ENCODE measurements around the gene TMEM94.
"Not testable (repeated sequence)": the region's sequence is repeated elsewhere in the genome, so short reads cannot be mapped to it uniquely, and the experiment has no call there.

The TMEM94 gene

DNA sequence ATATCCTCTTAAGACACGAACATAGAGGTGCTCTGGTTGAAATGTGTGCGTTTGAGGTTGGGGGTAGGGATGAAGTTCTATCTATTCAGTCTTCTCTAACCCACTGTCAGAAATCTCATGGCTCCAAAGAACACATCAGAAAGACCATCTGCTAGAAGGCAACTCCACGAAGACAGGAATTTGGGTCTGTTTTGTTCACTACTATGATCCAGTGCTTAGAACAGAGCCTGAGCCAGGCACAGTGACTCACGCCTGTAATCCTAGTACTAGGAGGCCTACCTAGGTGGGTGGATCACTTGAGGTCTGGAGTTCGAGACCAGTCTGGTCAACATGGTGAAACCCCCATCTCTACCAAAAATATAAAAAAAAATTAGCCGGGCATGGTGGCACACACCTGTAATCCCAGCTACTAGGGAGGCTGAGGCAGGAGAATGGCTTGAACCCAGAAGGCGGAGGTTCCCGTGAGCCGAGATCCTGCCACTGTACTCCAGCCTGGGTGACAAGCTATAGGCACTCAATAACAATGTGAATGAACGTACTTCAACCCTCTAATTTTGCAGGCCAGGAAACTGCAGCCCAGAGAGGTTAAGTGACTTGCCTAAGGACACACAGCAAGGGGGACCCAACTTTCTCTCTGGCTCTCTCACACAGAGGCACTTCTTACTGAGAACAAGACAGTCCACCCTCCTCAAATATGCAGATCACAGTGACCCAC is 56.6 kb downstream of the TMEM94 start:
- no peak for DNase-seq

DNA sequence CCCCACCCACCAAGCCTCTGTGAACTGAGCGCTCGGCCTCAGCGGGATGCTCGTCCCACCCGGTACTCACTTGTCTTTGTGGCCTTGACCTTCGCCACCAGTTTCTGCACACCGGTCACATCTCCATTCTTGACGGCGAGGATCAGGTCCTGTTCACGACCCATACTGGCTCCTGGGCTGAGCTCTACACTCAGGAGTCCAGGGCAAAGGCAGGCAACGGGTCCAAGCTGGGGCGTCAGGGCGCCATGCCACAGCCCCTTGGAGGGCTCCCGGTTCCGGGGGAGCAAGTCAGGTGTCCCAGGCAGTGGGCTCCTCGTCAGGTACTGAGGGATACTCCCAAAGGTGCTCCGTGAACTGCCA is 57.2 kb downstream of the TMEM94 start:
- no peak for DNase-seq

DNA sequence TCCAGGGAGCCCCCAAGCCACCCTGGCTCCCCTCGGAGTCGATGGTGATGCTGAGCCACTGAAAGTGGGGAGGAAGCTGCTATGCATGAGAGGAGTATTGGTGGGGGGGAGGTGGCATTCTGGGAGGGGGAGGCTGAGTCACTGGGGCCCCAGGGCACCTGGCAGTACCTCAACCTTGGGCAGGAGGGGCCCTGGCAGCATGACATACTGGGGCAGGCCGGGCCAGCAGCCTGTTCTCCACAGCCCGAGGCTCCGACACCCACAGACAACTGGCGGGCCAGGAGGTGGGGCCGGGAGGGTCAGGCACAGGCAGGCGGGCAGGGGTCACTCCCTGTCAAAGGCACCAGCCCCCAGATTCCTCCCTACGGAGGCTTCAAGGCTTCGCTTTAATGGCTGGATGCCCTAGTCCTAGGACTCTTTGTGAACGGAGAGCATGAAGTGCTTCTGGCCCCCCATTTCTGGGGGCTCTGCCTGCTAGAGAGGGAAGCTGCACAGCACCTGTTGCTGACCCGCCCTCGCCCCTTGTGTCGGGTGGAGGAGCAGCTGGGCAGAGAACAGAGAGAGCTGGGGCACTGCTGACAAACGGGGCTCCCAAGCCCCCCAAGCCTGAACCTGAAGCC is 58.0 kb downstream of the TMEM94 start:
- DNase-seq = no peak

DNA sequence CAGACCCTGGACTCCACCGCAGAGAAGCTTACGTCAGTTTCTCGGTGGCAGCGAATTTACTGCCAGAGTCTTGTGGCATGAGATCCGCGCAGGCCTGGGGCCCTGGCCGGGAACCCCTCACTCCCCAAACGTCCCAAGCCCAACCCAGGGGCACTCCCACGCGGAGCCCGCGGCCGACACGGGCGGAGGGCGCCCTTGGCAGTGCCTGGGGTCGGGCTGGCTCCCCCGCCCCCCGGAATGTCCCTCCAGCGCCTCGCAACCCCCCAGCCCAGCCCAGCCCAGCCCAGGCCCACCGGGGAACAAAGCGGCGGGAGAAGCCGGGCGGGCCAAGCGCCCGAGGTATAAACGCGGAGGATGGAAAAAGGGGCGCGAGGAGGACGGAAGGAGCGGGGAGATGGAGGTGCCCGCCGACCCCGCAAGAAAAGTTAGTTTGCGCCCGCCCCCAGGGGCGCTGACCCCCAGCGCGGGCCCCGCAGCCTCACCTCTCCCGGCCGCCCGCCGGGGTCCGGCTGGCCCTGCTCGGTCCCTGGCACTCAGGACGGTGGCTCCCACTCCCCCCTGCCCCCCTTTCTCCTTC is 58.6 kb downstream of the TMEM94 start:
- DNase-seq = no peak

DNA sequence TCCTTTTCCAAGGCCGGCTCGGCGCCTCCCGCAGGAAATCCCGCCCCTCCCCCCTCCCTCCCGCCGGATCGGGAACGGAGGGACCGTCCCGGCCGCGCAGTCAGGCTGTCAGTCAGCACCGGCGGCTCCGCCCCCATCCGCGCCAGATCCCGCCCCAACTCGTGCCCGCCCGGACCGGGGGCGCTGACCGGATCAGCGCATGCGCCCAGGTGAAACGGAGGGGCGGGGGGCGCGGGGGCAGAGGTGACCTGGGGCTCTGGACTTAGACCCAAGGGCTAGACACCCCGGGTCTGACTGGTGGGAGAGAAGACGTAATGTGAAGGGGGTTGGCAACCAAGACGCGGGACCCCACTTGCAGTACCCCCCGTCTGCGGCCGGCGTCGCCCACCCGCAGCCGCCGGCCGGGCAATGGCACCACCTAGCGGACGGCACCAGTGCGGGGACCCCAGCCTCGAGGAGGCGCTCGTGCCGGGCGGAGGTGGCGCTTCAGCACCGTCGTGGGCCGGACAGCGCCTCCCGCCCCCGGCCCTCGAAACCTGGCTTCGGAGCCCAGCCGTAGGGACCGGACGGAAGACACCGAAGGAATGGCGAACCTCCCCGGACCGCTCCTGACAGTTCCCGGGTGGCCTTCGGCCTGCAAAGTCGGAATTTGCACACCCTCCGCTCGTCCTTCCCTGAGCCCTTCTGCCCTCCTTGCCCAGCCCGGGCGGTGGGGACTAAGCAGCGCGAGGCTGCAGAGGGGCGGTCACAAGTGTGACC is 59.2 kb downstream of the TMEM94 start, which contains the start of gene CASKIN2:
Gene CASKIN2, minus strand, starts transcription at position 42 of the 759 bp plus-strand sequence. CDS start 1,733 bp downstream, outside the sequence.
- DNase-seq = peak; percentile 70

DNA sequence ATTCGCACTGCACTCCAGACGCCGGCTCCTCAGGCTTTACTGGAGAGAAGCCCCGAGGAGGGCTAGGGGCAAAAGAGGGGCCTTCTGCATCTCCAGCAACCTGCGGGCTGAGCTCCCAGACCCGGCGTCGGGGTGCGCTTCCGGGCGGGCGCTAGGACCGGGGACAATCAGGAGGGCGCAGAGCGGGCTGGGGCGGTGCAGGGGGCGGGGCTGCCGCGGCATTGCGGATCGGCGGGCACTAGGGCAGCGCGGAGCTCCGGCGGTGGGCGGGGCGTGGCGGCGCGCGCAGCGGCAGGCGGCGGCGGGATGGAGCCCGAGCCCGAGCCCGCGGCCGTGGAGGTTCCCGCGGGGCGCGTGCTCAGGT is 59.8 kb downstream of the TMEM94 start, which contains the start of gene TSEN54:
Gene TSEN54, plus strand, starts transcription at position 274 of the 364 bp plus-strand sequence. Its CDS starts 33 bp downstream, at position 307.
- peak; percentile 87 for DNase-seq

DNA sequence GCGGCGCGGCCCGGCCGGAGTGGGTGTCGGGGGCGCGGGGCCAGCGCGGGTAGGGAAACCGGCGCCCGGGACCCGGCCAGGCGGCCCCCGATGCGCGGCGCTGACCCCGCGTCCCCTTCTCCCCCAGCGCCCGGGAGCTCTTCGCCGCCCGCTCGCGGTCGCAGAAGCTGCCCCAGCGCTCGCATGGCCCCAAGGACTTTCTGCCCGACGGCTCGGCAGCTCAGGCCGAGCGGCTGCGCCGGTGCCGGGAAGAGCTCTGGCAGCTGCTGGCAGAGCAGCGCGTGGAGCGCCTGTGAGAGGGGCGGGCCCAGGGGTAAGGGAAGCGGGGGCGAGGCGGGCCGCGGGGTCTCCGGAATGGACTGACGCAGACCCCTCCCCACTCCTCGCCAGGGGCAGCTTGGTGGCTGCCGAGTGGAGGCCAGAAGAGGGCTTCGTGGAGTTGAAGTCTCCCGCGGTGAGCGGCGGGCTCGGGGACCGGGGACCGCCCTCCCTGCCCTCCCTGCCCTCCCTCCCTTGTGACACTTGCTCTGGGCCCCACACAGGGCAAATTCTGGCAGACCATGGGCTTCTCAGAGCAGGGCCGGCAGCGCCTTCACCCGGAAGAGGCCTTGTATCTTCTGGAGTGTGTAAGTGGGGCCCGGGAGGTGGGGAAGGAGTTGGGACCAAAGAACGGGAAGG is 60.3 kb downstream of the TMEM94 start:
- DNase-seq = peak; percentile 46

DNA sequence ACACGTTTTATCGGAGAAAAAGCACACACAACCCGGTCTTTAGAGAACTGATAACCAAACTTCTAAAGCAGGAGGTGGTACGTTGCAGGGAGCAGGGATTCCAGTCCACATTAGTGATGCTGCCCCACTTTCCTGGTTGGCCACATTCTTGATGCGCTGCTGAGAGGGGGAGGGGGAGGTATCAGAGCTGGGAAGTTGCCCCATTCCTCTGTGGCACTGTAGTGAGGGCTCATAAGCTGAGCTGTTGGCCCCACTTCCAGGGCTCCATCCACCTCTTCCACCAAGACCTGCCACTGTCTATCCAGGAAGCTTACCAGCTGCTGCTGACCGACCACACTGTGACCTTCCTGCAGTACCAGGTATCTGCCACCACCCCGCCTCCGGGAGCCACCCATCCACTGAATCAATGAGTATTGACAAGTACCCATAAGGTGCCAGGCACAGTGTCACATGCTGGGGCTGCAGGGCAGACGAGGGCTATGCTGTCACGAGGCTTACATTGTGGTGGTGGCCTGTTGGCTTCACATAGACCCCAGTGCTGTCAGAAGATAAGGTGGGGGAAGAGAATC is 60.9 kb downstream of the TMEM94 start:
- DNase-seq = no peak

DNA sequence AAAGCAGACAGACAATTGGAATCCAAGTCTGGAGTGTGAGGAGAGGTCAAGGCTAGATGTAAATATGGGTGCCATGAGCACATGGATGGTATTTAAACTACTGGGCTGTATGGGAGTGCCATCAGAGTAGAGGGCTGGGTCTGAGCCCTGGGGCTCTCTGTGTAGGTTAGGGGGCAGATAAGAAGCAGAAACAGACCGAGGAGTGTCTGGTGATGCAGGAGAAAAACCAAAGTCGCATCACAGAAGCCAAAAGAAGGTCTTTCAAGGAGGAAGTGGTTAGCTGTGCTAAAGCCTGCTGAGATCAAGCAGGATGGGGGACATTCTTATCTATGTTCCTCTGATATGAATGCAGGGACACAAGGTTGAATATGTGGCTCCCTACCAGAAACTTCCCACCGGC is 61.8 kb downstream of the TMEM94 start:
- DNase-seq = peak; percentile 83

DNA sequence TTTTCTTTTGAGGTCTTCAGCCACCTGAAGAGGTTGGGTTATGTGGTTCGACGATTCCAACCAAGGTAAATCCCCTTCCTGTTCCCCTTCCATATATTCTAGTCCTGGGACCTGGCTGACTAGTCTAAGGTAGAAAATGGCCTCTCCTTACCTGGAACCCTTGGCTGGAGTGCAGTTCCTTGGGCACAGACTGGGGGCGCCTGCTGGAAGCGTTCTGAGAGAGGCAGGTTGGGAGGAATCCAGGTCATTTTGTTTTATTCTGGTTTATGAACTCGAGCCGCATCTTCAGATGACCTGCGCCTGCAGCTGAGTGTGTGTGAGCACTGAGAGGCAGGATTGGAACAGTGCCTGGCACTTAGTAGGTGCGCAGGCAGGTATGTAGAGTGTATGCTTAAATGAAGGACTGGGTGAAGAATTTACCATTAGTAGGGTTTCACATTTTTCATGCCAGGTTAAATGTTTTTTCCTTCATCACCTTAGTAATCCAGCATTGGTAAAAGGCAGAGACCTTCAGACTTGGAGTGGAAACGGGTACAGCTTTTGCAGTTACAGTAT is 62.6 kb downstream of the TMEM94 start:
- DNase-seq = no peak

DNA sequence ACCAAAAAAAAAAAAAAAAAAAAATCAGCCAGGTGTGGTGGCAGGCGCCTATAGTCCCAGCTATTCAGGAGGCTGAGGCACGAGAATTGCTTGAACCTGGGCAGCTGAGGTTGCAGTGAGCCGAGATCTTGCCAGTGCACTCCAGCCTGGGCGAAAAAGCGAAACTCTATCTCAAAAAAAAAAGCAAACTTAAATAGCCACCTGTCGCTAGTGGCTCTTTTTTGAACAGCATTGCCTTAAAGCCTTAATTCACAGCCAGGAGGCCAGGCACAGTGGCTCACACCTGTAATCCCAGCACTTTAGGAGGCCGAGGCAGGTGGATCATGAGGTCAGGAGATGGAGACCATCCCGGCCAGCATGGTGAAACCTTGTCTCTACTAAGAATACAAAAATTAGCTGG is 64.0 kb downstream of the TMEM94 start:
- DNase-seq = not testable (repeated sequence)

DNA sequence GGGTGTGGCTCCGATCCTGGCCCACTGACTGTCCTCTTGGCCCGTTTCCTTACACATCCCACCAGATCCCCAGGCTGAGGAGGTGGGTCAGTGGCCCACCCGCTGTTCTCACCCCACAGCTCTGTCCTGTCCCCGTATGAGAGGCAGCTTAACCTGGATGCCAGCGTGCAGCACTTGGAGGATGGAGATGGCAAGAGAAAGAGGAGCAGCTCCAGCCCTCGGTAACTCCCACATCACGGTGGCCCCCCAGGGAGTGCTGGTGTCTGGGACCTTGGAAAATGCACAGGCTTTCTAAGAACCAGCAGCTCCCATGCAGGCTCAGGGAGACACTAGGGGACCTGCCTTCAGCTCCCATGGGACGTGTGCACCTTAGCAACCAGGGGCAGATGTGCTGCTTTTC is 64.9 kb downstream of the TMEM94 start:
- DNase-seq = no peak

DNA sequence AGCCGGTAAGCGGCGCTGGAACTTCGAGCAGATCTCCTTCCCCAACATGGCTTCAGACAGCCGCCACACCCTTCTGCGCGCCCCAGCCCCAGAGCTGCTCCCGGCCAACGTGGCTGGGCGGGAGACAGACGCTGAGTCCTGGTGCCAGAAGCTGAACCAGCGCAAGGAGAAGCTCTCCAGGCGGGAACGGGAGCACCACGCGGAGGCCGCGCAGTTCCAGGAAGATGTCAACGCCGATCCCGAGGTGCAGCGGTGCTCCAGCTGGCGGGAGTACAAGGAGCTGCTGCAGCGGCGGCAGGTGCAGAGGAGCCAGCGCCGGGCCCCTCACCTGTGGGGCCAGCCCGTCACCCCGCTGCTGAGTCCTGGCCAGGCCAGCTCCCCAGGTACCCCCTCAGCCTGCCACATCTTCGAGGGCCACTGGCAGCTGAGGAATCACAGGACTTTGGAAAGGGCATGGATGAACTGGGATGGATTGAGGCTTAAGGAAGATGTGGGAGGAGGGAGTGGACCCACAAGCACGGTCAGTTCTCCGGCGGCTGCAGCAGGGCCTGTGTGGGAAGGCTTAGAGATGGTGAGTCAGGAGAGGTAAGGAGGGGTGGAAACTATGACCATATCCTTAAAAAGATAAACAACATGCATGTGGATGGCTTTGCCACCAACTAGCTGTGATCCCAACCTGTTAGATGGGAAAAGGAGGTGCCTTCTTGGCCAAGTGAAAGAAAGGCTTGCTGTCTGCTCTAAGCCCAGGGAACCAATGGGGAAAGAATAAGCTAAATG is 65.7 kb downstream of the TMEM94 start:
- DNase-seq = no peak

DNA sequence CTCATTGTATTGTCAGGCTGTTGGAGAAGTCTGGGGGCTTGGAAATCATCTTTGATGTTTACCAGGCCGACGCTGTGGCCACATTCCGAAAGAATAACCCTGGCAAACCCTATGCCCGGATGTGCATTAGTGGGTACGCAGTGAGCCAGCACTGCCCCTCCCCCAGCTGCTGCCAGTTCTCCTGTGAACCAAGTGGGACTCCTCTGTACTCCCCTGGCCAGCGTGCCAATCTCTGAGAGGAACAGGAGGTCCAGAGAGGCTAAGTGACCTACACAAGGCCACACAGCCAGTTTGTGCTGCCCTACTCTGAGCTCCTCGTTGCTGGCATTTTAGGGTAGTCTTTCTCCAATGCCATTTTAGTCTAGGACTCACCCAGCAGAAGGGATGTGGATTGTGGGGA is 67.2 kb downstream of the TMEM94 start:
- no peak for DNase-seq

DNA sequence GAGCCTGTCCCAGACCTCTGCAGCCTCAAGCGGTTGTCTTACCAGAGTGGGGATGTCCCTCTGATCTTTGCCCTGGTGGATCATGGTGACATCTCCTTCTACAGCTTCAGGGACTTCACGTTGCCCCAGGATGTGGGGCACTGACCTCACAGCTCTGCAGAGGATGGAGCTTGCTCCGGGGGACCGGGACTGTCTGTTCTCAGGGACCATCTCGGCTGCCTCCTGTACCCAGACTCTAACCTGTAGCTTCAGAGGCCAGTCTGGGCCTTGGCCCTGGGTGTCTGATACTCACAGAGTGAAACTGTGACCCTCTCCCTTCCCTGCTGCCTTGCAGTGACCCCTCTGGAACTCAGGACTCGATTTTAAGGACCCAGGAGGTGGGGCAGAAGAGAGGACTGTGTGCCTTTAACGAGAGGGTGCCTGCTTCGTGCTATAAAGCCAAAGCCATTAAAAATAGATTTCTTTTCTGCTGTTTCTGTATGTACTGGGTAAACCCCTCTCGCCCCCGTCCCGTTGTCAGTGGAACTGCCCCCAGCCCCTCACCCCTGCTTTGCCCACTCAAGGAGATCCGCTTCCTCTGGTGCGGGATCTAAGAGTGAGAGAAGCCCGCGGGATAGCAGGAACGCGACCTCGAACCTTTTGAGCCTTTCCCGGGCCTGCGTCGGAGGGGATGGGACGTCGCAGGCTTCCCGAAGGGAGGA is 68.0 kb downstream of the TMEM94 start:
- DNase-seq = no peak

DNA sequence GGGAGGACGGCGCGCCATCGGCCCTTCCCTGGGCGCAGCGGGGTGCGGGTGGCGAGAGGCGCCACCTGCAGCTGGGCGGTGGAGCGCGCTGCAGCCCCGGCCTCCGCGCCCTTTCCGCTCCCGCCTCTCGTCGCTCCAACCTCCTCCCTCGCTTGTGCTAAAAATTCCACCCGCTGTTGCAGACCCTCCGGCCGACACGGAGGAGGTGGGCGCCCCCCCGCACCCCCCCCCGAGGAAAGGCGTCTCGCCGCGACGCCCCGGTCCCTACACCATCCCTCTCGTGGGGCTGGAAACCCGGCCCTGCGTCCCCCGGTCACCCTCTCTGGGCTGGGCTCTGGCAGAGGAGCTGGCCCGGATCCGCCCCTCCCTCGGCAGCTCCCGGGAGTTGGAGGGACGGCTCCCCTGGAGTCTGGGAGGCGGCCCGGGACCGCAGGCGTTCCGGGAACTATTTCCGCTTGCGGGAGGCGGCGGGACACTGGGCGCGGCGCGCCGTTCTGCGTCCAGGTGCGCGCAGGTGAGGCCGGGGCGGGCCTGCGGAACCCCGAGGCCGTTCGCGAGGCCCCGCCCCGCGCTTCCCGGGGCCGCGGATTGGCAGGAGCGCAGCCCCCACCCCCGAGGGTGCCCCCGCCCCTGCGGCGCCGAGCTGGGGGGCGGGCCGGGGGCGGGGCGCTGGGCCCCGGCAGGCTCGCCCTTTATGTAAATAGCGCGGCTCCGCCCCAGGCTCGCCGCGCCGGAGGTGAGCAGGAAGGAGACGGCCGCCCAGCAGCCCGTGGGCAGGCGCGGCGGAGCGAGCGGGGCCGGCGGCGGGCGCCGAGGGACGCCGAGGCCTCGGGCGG is 68.8 kb downstream of the TMEM94 start, which contains the start of gene LLGL2:
Gene LLGL2, plus strand, starts transcription at position 728 of the 836 bp plus-strand sequence. CDS start 17,730 bp downstream, outside the sequence.
- peak; percentile 86 for DNase-seq

DNA sequence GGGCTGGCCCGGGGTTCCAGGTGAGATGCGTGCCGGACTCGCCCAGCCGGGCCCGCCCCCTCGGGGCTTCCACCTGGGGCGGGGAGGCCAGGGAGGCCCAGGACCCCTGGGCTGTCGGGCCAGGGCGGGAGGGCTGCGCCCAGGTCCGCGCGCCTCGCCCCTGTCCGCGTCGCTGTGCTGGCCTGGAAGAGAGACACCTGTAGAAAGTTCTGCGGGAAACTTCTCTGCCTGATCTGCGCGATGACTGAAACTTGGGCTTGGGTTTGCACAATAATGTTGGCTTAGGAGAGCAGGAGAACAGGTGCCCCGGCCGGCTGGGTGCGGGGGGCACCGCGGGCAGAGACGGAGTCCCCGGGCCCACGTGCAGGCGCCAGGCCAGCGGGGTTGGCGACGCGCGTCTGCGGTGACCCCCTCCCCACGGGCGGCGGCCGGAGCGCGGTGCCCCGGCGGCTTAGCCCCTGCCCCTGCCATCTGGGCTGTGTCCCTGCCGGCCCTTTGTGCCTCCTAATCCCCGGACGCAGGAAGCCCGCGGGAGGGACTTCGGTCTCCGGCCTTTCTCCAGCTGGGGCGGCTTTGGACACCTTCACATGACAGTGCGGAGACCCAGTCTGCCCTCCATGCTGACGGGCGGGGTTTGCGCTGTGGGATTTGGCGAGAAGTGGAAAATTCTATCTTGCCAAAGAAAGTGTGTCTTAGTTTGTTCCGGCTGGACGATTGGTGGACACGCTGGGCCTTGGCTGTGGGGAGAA is 69.5 kb downstream of the TMEM94 start:
- no peak for DNase-seq

DNA sequence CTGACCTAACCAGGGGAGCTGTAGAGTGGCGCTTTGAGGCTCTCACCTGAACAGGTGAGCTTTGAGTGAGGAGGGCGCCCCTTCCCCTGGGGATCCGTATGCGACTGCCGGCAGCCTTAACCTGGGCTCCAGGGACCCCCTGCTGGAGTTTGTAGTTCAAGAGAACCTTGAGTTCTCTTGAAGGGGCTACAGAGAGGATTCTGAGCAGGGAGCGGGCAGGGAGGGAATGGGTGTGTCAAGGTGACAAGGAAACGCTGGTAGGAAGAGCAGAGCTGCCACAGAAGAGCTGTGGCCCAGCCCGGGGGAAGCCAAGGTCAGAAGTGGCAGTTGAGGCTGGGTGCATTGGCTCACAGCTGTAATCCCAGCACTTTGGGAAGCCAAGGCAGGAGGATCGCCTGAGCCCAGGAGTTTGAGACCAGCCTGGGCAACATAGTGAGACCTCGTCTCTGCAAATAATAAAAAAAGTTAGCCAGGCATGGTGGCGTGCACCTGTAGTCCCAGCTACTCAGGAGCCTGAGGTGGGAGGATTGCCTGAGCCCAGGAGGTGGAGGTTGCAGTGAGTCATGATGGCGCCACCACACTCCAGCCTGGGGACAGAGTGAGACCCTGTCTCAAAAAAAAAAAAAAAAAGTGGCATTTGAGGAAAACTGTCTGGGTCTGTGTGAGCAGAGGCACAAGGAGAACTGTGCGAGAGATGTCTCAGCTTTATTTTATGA is 70.3 kb downstream of the TMEM94 start:
- DNase-seq = no peak
